HCT116 (cell line): ENCODE measurements around the gene LCN15.

ENCODE experiments used
- CTCF ChIP-seq, 3 experiments: fragments of 200-600 bp in 1 of 3; sonication (generic) in 1 of 3; IDR thresholded peaks in 2 of 3; conservative IDR thresholded peaks in 1 of 3; 2 replicates each; pipeline ENCODE4 v1.5.1; 2012 to 2017; ENCODE audit warnings: low read depth in 2 of 3, low read length in 2 of 3, antibody characterized with exemption in 1 of 3, borderline replicate concordance in 1 of 3, control low read depth in 1 of 3, mild to moderate bottlenecking in 1 of 3, mixed read lengths in 1 of 3, mixed run types in 1 of 3, moderate library complexity in 1 of 3; ENCODE audit not compliant: insufficient read depth in 1 of 3
- EGR1 ChIP-seq: IDR thresholded peaks from 2 replicates; pipeline ENCODE4 v1.6.1; 2012; ENCODE audit warnings: low read depth
- EZH2 ChIP-seq: fragments of 200-600 bp; sonication (generic); IDR thresholded peaks from 2 replicates; pipeline ENCODE4 v1.6.1; 2017; ENCODE audit warnings: antibody characterized with exemption, mixed run types
- EZH2phosphoT487 ChIP-seq: fragments of 200-600 bp; IDR thresholded peaks from 2 replicates; pipeline ENCODE4 v1.6.1; 2018; ENCODE audit warnings: antibody characterized with exemption, borderline replicate concordance
- JUND ChIP-seq: IDR thresholded peaks from 2 replicates; pipeline ENCODE4 v1.6.1; 2012
- POLR2A ChIP-seq: IDR thresholded peaks from 2 replicates; pipeline ENCODE4 v1.7.0; 2011; ENCODE audit warnings: borderline replicate concordance; ENCODE audit not compliant: insufficient read depth, insufficient read length; ENCODE audit errors: extremely low read depth
- POLR2AphosphoS5 ChIP-seq: IDR thresholded peaks from 2 replicates; pipeline ENCODE4 v1.6.1; 2011; ENCODE audit warnings: mild to moderate bottlenecking, low read depth, low read length, moderate library complexity
- REST ChIP-seq: IDR thresholded peaks from 2 replicates; pipeline ENCODE4 v1.6.1; 2012; ENCODE audit warnings: low read depth
- SIN3A ChIP-seq: IDR thresholded peaks from 2 replicates; pipeline ENCODE4 v1.6.1; 2012; ENCODE audit warnings: low read depth
- TCF7L2 ChIP-seq: IDR thresholded peaks from 2 replicates; pipeline ENCODE4 v1.7.0; 2011; ENCODE audit warnings: borderline replicate concordance, inconsistent platforms; ENCODE audit not compliant: insufficient read depth, insufficient read length; ENCODE audit errors: extremely low read depth
- YY1 ChIP-seq: IDR thresholded peaks from 2 replicates; pipeline ENCODE4 v1.6.1; 2011; ENCODE audit warnings: low read length, low read depth, moderate library complexity, mild to moderate bottlenecking; ENCODE audit not compliant: insufficient replicate concordance; ENCODE audit errors: extremely low read depth
- ZFX ChIP-seq: fragments of 450-650 bp; IDR thresholded peaks from 2 replicates; pipeline ENCODE4 v1.6.1; 2017

- no peak for TF ChIP-seq CTCF (IDR thresholded peaks at IDR 0.05 in 2 of 3, conservative IDR thresholded peaks at IDR 0.05 in 1 of 3; ENCODE audit: borderline replicate concordance in 1 of 3, insufficient read depth in 1 of 3, low read depth in 2 of 3, low read length in 2 of 3)
- TF ChIP-seq YY1: no peak
- no peak for TF ChIP-seq REST
- TF ChIP-seq JUND: no peak
- TF ChIP-seq TCF7L2: no peak
- no peak for TF ChIP-seq EGR1
- TF ChIP-seq ZFX: no peak
- TF ChIP-seq POLR2A: no peak
- no peak for TF ChIP-seq EZH2
- no peak for TF ChIP-seq SIN3A
- TF ChIP-seq EZH2phosphoT487: no peak
- no peak for TF ChIP-seq POLR2AphosphoS5
Observed at GRCh38 chr9:136748201-136748600, 16.1 kb downstream of the LCN15 start, which contains the start of gene LCN6.
